Left cardiac atrium (tissue), 4 donors: ENCODE measurements around the gene VPS39. TPM values are rescaled to one million over a fixed set of nuclear protein-coding genes. Genes with fewer than 3 reads are reported as not detected.

ENCODE experiments used
- ATAC-seq, 2 donors: fragments of 200-7000 bp; cut with Tn5 transposase; one replicate each; pipeline ENCODE4 v1.9.1; 2020; ENCODE audit warnings: mild to moderate bottlenecking in 2 of 2, moderate library complexity in 2 of 2
- DNase-seq: peaks from one replicate; pipeline ENCODE4 v3.0.0-alpha.2; 2020
- intact Hi-C, 2 donors: fragments of 100-400 bp; cut with DNase I; formaldehyde crosslinking; loops; one replicate each; pipeline versions ENCODE4 v1.14.1 to v1.15.1; 2022 to 2023
- total RNA-seq, 2 donors: library from RNA; stranded (reverse); fragmentation: NEBNext Ultra II Directional; extraction: Animal tissue kit (Norgen Biotek cat#: 25700); gene quantifications; one replicate each; pipeline ENCODE4 v1.2.1, GENCODE V29; 2021
- donor health status: DM: no; HTN: yes; CAD: no.
- donor health status: DM: no; HTN: yes; CAD: no; lungs with severe emphysema.
- donor health status: DM: yes; HTN: yes; CAD: no.
- donor health status: Dilated cardiomyopathy.

The VPS39 gene
- total RNA-seq, 2 donors from 2014 or later: 39.1 to 39.2 TPM

GRCh38 chr15:42206406-42206805 lies 1.7 kb downstream of the VPS39 start:
- no peak for ATAC-seq
- intact Hi-C loops: no loop called here

GRCh38 chr15:42203891-42204290 lies 4.2 kb downstream of the VPS39 start:
- ATAC-seq (no peak), DNase-seq (no peak)
- intact Hi-C loops: no loop called here

More at GRCh38 chr15:42206406-42206805, 1.7 kb downstream of the VPS39 start:
- no peak for DNase-seq

DNA sequence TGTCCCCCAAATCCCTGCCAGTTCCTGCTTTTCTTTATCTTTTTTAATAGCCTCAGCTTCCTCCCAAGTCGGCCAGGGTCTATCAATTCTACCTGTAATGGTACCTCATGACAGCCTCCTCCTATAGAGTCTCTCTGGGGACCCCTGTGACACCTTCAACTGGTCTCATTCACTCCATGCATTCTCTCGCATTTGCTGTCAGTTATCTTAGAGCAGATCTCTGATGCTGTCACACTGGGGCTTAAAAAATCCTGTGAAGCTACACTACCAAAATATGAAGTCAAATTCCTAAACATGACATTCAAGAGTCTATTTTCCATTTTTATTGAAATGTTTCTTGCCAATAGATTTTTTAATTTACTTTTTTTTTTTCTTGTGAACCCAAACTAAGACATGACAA lies 5.5 kb downstream of the VPS39 start:
- intact Hi-C loops: no loop called here
- no peak for ATAC-seq
- DNase-seq: no peak

GRCh38 chr15:42201801-42202200 lies 6.3 kb downstream of the VPS39 start:
- DNase-seq (no peak), ATAC-seq (no peak)
- intact Hi-C loops: no loop called here

DNA sequence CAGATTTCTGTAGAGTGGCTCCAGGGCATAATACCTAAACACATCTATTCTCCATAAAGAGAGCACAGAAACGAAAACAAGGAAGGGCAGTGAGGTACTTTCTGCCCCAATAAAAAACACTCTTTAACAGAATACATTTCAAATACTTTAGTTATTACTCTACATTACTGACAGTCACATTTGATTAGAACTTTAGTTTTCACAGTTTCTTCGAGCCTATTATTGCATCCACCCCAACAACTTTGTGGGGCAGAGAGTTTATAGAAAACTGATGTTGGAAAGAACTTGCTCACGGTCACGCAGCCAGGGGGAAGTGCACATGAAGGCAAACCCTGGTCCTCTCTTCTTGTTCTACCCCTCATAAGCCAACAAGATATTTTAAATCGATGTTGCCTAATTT lies 9.0 kb downstream of the VPS39 start:
- ATAC-seq (no peak), DNase-seq (no peak)
- intact Hi-C loops: no loop called here

- ATAC-seq: no peak
- no peak for DNase-seq
- intact Hi-C loops: no loop called here
These were observed 9.6 kb downstream of the VPS39 start for GRCh38 chr15:42198516-42198915.

- DNase-seq (no peak), ATAC-seq (no peak)
- intact Hi-C loops: no loop called here
These were observed 13.6 kb downstream of the VPS39 start for GRCh38 chr15:42194513-42194912.

DNA sequence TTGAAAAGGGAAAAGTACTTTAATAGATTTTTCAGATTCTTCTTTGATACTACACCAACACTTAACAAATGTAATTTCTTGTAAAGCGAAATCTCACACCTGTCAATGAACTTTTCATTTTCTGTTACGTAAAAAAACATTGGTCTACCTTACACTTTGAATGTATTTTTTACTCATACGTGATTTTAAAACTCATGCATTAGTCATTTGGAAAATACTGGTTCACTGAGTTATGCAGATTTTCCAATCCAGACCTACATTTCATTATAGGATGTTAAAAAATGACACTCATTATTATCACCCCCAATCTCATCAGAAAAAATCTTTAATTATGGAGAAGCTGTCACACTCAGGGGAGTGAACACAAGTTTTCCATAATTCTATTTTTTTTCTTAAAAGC lies 14.7 kb downstream of the VPS39 start:
- intact Hi-C loops: no loop called here
- ATAC-seq (no peak), DNase-seq (no peak)

GRCh38 chr15:42191610-42192346 lies 16.3 kb downstream of the VPS39 start:
- intact Hi-C loops: no loop called here
- ATAC-seq: no peak
- DNase-seq: no peak

DNA sequence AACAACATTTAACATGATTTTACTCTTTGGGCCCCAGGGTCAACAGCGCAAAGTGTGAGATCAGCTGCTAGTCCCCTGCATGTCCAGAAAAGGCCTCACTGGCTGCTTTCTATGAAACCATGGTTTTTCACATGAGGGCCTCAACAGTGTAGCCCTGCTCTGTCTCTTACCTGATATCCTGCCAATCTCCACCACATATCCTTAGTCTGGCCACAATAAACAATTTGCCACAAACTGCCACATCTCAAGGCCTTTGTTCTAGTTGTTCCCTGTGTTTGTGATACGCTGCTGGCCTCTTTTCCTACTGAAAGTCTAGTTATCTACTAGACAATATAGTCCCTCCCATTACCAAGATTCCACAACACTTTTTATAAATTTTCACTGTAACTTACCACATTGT lies 17.7 kb downstream of the VPS39 start:
- DNase-seq (no peak), ATAC-seq (no peak)
- intact Hi-C loops: no loop called here

GRCh38 chr15:42185801-42186200 lies 22.3 kb downstream of the VPS39 start:
- DNase-seq (no peak), ATAC-seq (no peak)
- intact Hi-C loops: no loop called here

DNA sequence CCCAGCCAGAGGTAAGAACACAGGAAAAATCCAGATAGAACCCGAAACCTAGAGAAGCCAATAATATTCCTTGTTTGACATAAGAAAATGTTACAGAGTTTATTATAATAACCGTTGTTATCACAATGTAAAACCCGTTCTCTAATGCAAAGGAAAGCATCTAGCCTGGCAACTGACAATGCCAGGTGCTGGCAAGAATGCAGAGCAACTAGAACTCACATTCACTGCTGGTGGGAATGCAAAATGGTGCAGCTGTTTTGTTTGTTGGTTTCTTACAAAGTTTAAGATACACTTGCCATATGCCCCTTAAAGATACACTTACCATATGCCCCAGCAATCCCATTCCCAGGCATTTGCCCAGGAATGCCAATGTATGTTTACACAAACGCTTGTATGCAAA lies 23.4 kb downstream of the VPS39 start:
- intact Hi-C loops: no loop called here
- ATAC-seq: no peak
- no peak for DNase-seq

- intact Hi-C loops: no loop called here
- DNase-seq (no peak), ATAC-seq (peak in 1 of 2 donors; percentile 74)
These were observed 23.8 kb downstream of the VPS39 start for GRCh38 chr15:42184296-42184695.

DNA sequence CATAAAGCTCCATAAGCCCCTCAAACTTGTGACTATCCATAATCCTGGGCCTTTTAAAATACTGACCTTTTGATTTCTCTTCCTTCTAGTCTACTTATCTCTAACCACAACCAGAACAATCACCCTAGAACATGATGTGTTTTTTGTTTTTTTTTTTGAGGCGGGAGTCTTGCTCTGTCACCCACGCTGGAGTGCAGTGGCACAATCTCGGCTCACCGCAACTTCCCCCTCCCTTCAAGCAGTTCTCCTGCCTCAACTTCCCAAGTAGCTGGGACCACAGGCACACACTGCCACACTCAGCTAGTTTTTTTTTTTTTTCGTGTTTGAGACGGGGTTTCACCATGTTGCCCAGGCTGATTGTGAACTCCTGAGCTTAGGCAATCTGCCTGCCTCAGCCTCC lies 25.1 kb downstream of the VPS39 start:
- ATAC-seq (peak in 1 of 2 donors; percentile 39), DNase-seq (no peak)
- intact Hi-C loops: no loop called here

- intact Hi-C loops: no loop called here
- no peak for ATAC-seq
- no peak for DNase-seq
These were observed 25.7 kb downstream of the VPS39 start for GRCh38 chr15:42182328-42182886.

- DNase-seq (no peak), ATAC-seq (no peak)
- intact Hi-C loops: no loop called here
These were observed 30.0 kb downstream of the VPS39 start for GRCh38 chr15:42178056-42178455.

- ATAC-seq: peak in 1 of 2 donors; percentile 55
- intact Hi-C loops: no loop called here
- DNase-seq: no peak
These were observed 32.4 kb downstream of the VPS39 start for GRCh38 chr15:42175671-42176070.

- intact Hi-C loops: no loop called here
- ATAC-seq (no peak), DNase-seq (no peak)
These were observed 35.6 kb downstream of the VPS39 start for GRCh38 chr15:42172475-42172874.

GRCh38 chr15:42171795-42172194 lies 36.3 kb downstream of the VPS39 start:
- intact Hi-C loops: no loop called here
- ATAC-seq (no peak), DNase-seq (no peak)

GRCh38 chr15:42171122-42171521 lies 37.0 kb downstream of the VPS39 start:
- ATAC-seq (peak in 1 of 2 donors; percentile 39), DNase-seq (no peak)
- intact Hi-C loops: no loop called here

DNA sequence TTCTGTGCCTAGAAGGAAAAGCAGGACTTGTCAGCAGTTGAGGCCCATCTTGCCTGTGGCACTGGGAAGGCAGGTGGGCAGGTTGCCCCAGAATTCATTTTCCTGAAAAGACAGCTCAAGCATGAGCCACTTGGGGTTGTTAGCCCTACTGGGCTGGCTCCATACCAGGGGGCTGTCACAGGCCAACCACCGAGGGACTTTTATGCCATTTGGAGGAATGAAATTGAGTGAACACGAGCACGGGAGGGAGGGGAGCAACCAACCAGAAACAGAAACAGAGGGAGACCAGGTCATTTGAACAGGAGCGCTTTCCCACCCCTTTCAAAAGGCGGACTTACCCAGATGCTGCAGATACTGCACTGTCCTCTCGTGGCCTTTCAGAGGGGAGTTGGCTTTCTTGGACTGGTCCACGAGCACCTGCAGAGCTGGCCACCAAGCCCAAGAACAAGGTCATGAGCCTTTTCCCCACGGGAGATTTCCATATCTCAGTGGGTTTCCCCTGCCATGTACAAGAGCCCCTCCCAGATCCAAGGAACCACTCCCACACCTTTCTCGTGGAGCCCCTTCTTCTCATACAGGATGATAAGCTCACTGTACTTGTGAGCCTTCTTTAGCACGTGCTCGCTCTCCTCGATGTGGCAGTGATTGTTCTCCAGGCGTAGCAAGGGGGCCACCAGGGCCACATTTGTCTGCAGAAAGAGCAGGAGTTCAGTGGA lies 41.7 kb downstream of the VPS39 start:
- DNase-seq: no peak
- intact Hi-C loops: no loop called here

More for the DNA sequence above, 41.7 kb downstream of the VPS39 start:
- no peak for ATAC-seq
